GM10847 (cell line): ENCODE data around the gene KLF17.

Experiments used
- POLR2A ChIP-seq: IDR thresholded peaks from 2 replicates; pipeline ENCODE4 v1.6.1; 2011; ENCODE audit not compliant: insufficient read length; ENCODE audit errors: extremely low read depth

The KLF17 gene

DNA sequence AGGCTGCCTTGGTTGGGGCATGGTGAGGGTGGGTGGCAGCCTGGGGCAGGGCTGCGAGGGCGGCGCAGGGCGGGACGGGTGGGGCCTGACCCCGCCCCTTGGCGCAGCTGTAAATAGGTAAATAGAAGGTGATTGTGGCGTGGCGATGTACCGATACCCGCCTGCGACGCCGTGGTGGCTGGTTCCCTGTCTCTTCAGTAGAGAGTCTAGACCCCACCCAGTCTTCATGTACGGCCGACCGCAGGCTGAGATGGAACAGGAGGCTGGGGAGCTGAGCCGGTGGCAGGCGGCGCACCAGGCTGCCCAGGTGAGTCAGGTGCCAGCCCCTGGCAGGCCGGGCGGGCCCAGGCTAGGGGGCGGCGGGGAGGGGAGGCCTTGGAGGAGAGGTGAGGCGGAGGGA is at the start of gene KLF17:
TSS of gene KLF17 (plus strand) at position 140 of the 400 bp plus-strand sequence. CDS start at position 227, 87 bp downstream.
- TF ChIP-seq POLR2A, result no peak

DNA sequence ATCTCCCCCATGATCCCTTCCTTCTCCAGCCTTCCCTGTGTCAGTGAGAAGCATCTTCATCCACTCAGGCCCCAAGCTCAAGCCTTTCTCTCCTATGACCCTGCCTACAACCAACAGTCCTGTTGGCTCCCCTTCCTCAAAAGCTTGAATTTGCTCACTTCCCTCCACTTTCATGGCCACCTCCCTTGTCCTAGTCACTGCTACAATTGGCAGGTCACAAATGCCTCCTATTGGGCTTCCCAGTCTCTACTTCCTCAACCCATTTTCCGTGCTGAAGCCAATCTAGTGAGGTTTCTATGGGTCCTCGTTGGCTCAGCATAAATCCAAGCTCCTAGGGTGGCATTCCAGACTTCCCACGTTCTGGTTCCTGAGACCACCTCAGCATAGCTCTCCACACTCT is 47.2 kb upstream of the KLF17 start:
- TF ChIP-seq POLR2A, result no peak

GRCh38 chr1:44072204-44072603 is 46.4 kb upstream of the KLF17 start:
- no peak for TF ChIP-seq POLR2A

- TF ChIP-seq POLR2A, result no peak
Measured at GRCh38 chr1:44072821-44073220, 45.8 kb upstream of the KLF17 start.

GRCh38 chr1:44073528-44073927 is 45.1 kb upstream of the KLF17 start:
- no peak for TF ChIP-seq POLR2A

- TF ChIP-seq POLR2A, result no peak
Measured at GRCh38 chr1:44074415-44074814, 44.2 kb upstream of the KLF17 start.

GRCh38 chr1:44076066-44076465 is 42.6 kb upstream of the KLF17 start:
- no peak for TF ChIP-seq POLR2A

DNA sequence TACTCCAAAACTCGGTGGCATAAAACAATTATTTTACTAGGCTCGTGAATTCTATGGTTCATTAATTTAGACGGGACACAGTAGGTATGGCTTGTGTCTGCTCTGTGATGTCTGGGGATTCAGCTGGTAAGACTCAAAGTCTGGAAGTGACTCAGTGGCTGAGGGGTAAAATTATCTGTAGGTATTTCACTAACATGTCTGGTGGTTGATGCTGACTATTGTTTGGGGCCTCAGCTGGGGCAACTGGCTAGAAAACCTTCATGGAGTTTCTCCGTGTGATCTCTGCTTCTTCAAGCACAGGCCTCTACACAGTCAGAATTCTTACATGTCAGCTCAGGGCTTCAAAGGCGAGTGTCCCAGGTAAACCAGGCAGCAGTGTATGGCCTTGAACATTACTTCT is 41.2 kb upstream of the KLF17 start:
- TF ChIP-seq POLR2A, result no peak

DNA sequence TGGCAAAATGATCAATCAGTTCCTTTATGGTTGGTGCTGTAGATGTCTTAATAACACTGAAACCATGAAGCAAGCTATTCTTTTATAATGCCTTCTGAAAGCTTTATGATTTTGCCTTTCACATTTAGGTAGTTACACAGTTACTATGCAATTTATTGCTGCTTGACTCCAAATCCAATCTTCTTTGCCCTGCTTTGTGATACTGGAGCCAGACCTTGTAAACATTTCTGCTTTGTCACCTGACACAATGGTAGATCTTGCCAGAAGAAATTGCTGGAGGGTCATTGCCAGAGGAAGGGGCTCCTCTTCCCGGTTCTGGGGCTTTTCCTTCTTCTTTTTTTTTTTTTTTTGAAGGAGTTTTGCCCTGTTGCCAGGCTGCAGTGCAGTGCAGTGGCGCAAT is 40.5 kb upstream of the KLF17 start:
- no peak for TF ChIP-seq POLR2A

GRCh38 chr1:44079566-44079965 is 39.1 kb upstream of the KLF17 start:
- TF ChIP-seq POLR2A, result no peak

- TF ChIP-seq POLR2A, result no peak
Measured at GRCh38 chr1:44084998-44085675, 33.5 kb upstream of the KLF17 start.

GRCh38 chr1:44086692-44087474 is 31.7 kb upstream of the KLF17 start:
- TF ChIP-seq POLR2A, result no peak

DNA sequence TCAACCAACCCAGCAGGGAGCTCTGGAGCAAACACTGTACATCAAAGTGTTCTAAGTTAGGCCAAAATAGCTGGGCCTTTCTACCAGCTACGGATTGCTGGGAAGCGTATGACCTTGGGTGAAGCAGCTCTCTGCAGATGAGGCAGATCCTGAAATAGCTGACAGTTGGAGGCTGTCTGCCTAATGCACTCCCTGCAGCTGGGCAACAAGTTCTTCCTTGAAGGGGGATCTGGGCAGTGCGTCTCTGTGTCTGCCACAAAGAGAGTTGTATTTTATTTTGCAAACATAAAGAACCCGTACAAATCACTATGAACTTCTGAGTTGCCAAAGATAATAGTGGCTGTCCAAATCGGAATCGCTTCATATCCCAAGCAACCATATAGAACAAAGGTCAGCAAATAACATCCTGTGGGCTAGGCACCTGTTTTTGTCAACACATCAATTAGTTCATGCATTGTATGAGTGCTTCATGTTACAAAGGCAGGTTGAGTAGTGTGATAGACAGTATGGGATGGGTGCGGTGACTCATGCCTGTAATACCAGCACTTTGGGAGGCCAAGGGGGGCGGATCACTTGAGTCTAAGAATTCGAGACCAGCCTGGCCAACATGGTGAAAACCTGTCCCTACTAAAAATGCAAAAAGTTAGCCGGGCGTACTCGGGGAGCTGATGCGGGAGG is 29.1 kb upstream of the KLF17 start:
- no peak for TF ChIP-seq POLR2A

GRCh38 chr1:44090429-44091252 is 28.0 kb upstream of the KLF17 start:
- no peak for TF ChIP-seq POLR2A

DNA sequence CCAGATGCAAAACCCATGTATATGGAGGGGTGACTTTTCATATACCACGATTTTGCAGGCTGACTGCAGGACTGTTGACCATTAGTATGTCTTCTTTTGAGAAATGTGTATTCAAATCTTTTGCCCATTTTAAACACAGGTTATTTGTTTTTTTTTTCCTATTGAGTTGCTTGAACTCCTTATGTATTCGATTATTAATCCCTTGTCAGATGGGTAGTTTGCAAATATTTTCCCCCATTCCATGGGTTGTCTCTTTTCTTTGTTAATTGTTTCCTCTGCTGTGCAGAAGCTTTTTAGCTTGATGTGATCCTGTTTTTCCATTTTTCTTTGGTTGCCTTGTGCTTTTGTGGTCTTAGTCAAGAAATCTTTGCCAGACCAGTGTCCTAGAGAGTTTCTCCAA is 24.6 kb upstream of the KLF17 start:
- no peak for TF ChIP-seq POLR2A
